A549 (cell line): Measurements from ENCODE around the gene ACE2. TPM values are rescaled to one million over a fixed set of nuclear protein-coding genes. Genes with fewer than 3 reads are reported as not detected.

Experiments
- ATAC-seq, 2 experiments: fragments of 200-7000 bp in 1 of 2; fragments of >200 bp in 1 of 2; cut with Nextera tagmentation in 1 of 2; cut with Tn5 transposase in 1 of 2; 3 replicates each; pipeline versions ENCODE4 v1.8.0 to v1.9.1; 2018 to 2020; ENCODE audit warnings: mild to moderate bottlenecking in 1 of 2, moderate library complexity in 1 of 2
- CTCF ChIA-PET: fragments of 300-600 bp; sonication (Branson Sonifier 250); formaldehyde crosslinking; extraction: SDS; loops from one replicate; lab custom pipeline; 2021; ENCODE audit warnings: antibody characterized with exemption, inconsistent platforms; lab: Yijun Ruan, JAX
- POLR2A ChIA-PET: fragments of 350-600 bp; formaldehyde crosslinking; extraction: SDS; loops from one replicate; lab custom pipeline; 2021; ENCODE audit warnings: antibody characterized with exemption, inconsistent platforms; lab: Yijun Ruan, JAX
- DNase-seq, 2 experiments: peaks; one replicate each; pipeline versions ENCODE4 v3.0.0 to v3.0.0-alpha.2; 2011 to 2016; ENCODE audit warnings: low read depth in 1 of 2, low spot score in 1 of 2
- FAIRE-seq: peaks from 2 replicates; lab custom pipeline; 2011; peaks lifted over from hg19 to GRCh38; lab: Jason Lieb, UNC
- H3K27ac ChIP-seq, 2 experiments: fragments of >200 bp; sonication (Bioruptor Twin); formaldehyde crosslinking; 3 replicates each; pipeline ENCODE4 v1.5.1; 2016 to 2017
- H3K4me1 ChIP-seq: fragments of >200 bp; sonication (Bioruptor Twin); formaldehyde crosslinking; 3 replicates; pipeline ENCODE4 v1.6.1; 2016
- H3K4me2 ChIP-seq: fragments of >200 bp; sonication (Bioruptor Twin); formaldehyde crosslinking; 3 replicates; pipeline ENCODE4 v1.6.1; 2016
- H3K4me3 ChIP-seq: fragments of >200 bp; sonication (Bioruptor Twin); formaldehyde crosslinking; 3 replicates; pipeline ENCODE4 v1.5.1; 2016
- H3K9me3 ChIP-seq: fragments of >200 bp; sonication (Bioruptor Twin); formaldehyde crosslinking; 3 replicates; pipeline ENCODE4 v1.6.1; 2016
- CBX2 ChIP-seq: fragments of 200-600 bp; sonication (generic); IDR thresholded peaks from 2 replicates; pipeline ENCODE4 v1.6.1; 2016; ENCODE audit warnings: low read depth, mild to moderate bottlenecking, borderline replicate concordance
- CHD2 ChIP-seq: fragments of 150-350 bp; IDR thresholded peaks from 2 replicates; pipeline ENCODE4 v1.6.1; 2014; ENCODE audit warnings: low read length; ENCODE audit not compliant: partially characterized antibody
- CHD4 ChIP-seq: fragments of 200-600 bp; sonication (generic); IDR thresholded peaks from 2 replicates; pipeline ENCODE4 v1.6.1; 2016; ENCODE audit warnings: antibody characterized with exemption, mild to moderate bottlenecking, borderline replicate concordance
- CTCF ChIP-seq: fragments of >200 bp; sonication (Bioruptor Twin); formaldehyde crosslinking; IDR thresholded peaks from 3 replicates; pipeline ENCODE4 v1.5.1; 2016
- EHF ChIP-seq: fragments of 250-450 bp; sonication (Bioruptor Pico); IDR thresholded peaks from 2 replicates; pipeline ENCODE4 v1.5.0; 2020; ENCODE audit warnings: mild to moderate bottlenecking
- EHMT2 ChIP-seq: fragments of 200-600 bp; sonication (generic); IDR thresholded peaks from 2 replicates; pipeline ENCODE4 v1.6.1; 2016; ENCODE audit warnings: antibody characterized with exemption, low read depth, mild to moderate bottlenecking, moderate library complexity
- EP300 ChIP-seq, 2 experiments: fragments of >200 bp; sonication (Bioruptor Twin); formaldehyde crosslinking; IDR thresholded peaks; 2 replicates in 1 of 2; 3 replicates in 1 of 2; pipeline ENCODE4 v1.6.1; 2016 to 2017
- ESRRA ChIP-seq: fragments of 150-350 bp; IDR thresholded peaks from 2 replicates; pipeline ENCODE4 v1.6.1; 2014; ENCODE audit warnings: mild to moderate bottlenecking, low read length, borderline replicate concordance
- HDAC2 ChIP-seq: fragments of 200-600 bp; sonication (generic); IDR thresholded peaks from 2 replicates; pipeline ENCODE4 v1.6.1; 2016
- HOXB13 ChIP-seq: fragments of 250-450 bp; sonication (Bioruptor Pico); IDR thresholded peaks from 2 replicates; pipeline ENCODE4 v1.5.0; 2020; ENCODE audit warnings: low read depth, mild to moderate bottlenecking, moderate library complexity
- JUN ChIP-seq, 2 experiments: fragments of >200 bp; sonication (Bioruptor Twin); formaldehyde crosslinking; IDR thresholded peaks; 2 replicates in 1 of 2; 3 replicates in 1 of 2; pipeline ENCODE4 v1.6.1; 2016 to 2017
- JUNB ChIP-seq: fragments of >200 bp; sonication (Bioruptor Twin); formaldehyde crosslinking; IDR thresholded peaks from 2 replicates; pipeline ENCODE4 v1.6.1; 2016
- KDM5A ChIP-seq: fragments of 200-600 bp; sonication (generic); IDR thresholded peaks from 2 replicates; pipeline ENCODE4 v1.6.1; 2016; ENCODE audit warnings: antibody characterized with exemption, mild to moderate bottlenecking
- MAFK ChIP-seq: fragments of 450-650 bp; IDR thresholded peaks from 2 replicates; pipeline ENCODE4 v1.6.1; 2014; ENCODE audit not compliant: partially characterized antibody
- MAX ChIP-seq: IDR thresholded peaks from 2 replicates; pipeline ENCODE4 v1.6.1; 2012
- MYC ChIP-seq: IDR thresholded peaks from 2 replicates; pipeline ENCODE4 v1.6.1; 2012; ENCODE audit warnings: mild to moderate bottlenecking, inconsistent platforms, low read length, improper control_type of control experiment, borderline replicate concordance
- NPAS2 ChIP-seq: fragments of 250-450 bp; sonication (Bioruptor Pico); IDR thresholded peaks from 2 replicates; pipeline ENCODE4 v1.8.0; 2022; ENCODE audit warnings: mild to moderate bottlenecking, moderate library complexity, borderline replicate concordance
- NR3C1 ChIP-seq: fragments of >200 bp; sonication (Bioruptor Twin); formaldehyde crosslinking; IDR thresholded peaks from 3 replicates; pipeline ENCODE4 v1.6.1; 2017
- PBX3 ChIP-seq: IDR thresholded peaks from 2 replicates; pipeline ENCODE4 v1.6.1; 2012
- POLR2A ChIP-seq: IDR thresholded peaks from 2 replicates; pipeline ENCODE4 v1.6.1; 2012; ENCODE audit warnings: mild to moderate bottlenecking, low read length
- POLR2AphosphoS2 ChIP-seq: conservative IDR thresholded peaks from 2 replicates; pipeline ENCODE4 v1.6.1; 2012; ENCODE audit warnings: low read length, improper control_type of control experiment, inconsistent platforms
- RAD21 ChIP-seq, 2 experiments: fragments of >200 bp in 1 of 2; sonication (Bioruptor Twin) in 1 of 2; formaldehyde crosslinking in 1 of 2; IDR thresholded peaks in 1 of 2; conservative IDR thresholded peaks in 1 of 2; 2 replicates in 1 of 2; 3 replicates in 1 of 2; pipeline ENCODE4 v1.6.1; 2012 to 2018; ENCODE audit warnings: inconsistent platforms in 1 of 2
- RCOR1 ChIP-seq: fragments of 150-350 bp; IDR thresholded peaks from 2 replicates; pipeline ENCODE4 v1.6.1; 2014; ENCODE audit warnings: antibody characterized with exemption, low read length, low read depth
- SMC3 ChIP-seq: fragments of >200 bp; sonication (Bioruptor Twin); formaldehyde crosslinking; IDR thresholded peaks from 3 replicates; pipeline ENCODE4 v1.6.1; 2018; ENCODE audit warnings: inconsistent platforms
- USF2 ChIP-seq: fragments of 450-650 bp; IDR thresholded peaks from 2 replicates; pipeline ENCODE4 v1.6.1; 2014; ENCODE audit warnings: antibody characterized with exemption
- ZFP36 ChIP-seq: fragments of 450-650 bp; IDR thresholded peaks from 2 replicates; pipeline ENCODE4 v1.6.1; 2014; ENCODE audit warnings: borderline replicate concordance; ENCODE audit not compliant: partially characterized antibody
- WGBS: methylation state at CpG from one replicate; pipeline ENCODE4 v1.1.6; 2017; ENCODE audit errors: missing lambda C conversion rate; 5-methylcytosine and 5-hydroxymethylcytosine counted together
- polyA plus RNA-seq, 4 experiments: library from polyadenylated mRNA; depleted of rRNA in 3 of 4; stranded (reverse); fragments of >200 nt; fragmentation: RNase III in 1 of 4; extraction: RNeasy Plus Mini Kit Qiagen cat#74134 plus additional on column Dnase treatment in 1 of 4; gene quantifications; 2 replicates in 3 of 4; 3 replicates in 1 of 4; pipeline ENCODE4 v1.2.3, GENCODE V29; 2011 to 2017

Gene ACE2
- polyA plus RNA-seq, 2 of the 4 experiments (the other 2 are of a cell fraction) = 0.06 TPM; not detected in 1

GRCh38 chrX:15646031-15646430 lies 45.3 kb upstream of the ACE2 start:
- TF ChIP-seq EP300 (IDR thresholded peaks at IDR 0.05) (no peak), RAD21 (conservative IDR thresholded peaks at IDR 0.05 in 1 of 2, IDR thresholded peaks at IDR 0.05 in 1 of 2) (no peak), JUN (IDR thresholded peaks at IDR 0.05) (no peak), CHD4 (no peak), POLR2AphosphoS2 (no peak), SMC3 (no peak), EHF (CRISPR knock-in tag) (no peak), NPAS2 (CRISPR knock-in tag) (no peak), NR3C1 (no peak), KDM5A (no peak), HOXB13 (CRISPR knock-in tag) (no peak), MYC (no peak), CHD2 (no peak), MAX (no peak), CTCF (no peak), HDAC2 (no peak), USF2 (no peak), POLR2A (no peak), PBX3 (no peak), ZFP36 (no peak)
- CTCF ChIA-PET = no interaction called here
- Histone ChIP-seq H3K4me2 (no peak overlapping the region), H3K9me3 (no peaks in the 10 kb centered on the region), H3K27ac (no peak overlapping the region), H3K4me3 (no peak overlapping the region), H3K4me1 (no peaks in the 10 kb centered on the region)
- ATAC-seq (no peak), DNase-seq (no peak), FAIRE-seq (no peak)
- WGBS = 82% methylated on average over 10 of the region's 15 CpGs
- POLR2A ChIA-PET = no interaction called here

- Histone ChIP-seq H3K27ac (no peak overlapping the region), H3K4me1 (no peaks in the 10 kb centered on the region), H3K4me3 (no peak overlapping the region), H3K9me3 (no peaks in the 10 kb centered on the region), H3K4me2 (no peak overlapping the region)
- no peak for TF ChIP-seq JUNB
- TF ChIP-seq RCOR1 = no peak
- no peak for TF ChIP-seq ESRRA
- TF ChIP-seq EHMT2 = no peak
- TF ChIP-seq CTCF = no peak
- TF ChIP-seq CBX2 = no peak
- no peak for TF ChIP-seq MAFK
- DNase-seq = no peak
- ChIA-PET CTCF (interaction anchor here (1.6 kb wide), 1 partner anchor 11 kb away, joined by 4 read pairs; no protein-coding TSS in a partner anchor), POLR2A (no interaction called here)
- WGBS = 87% methylated on average over 3 of the region's 3 CpGs
- ATAC-seq = no peak
- FAIRE-seq = no peak
These were observed 44.5 kb upstream of the ACE2 start for GRCh38 chrX:15645266-15645665.
